HG03196 (cell line): ENCODE measurements around the gene FAM163B.

Experiments
- ATAC-seq: cut with Tn5 transposase; IDR thresholded peaks from one replicate; pipeline ENCODE4 v1.9.1; 2021; ENCODE audit not compliant: unreplicated experiment

FAM163B gene

DNA sequence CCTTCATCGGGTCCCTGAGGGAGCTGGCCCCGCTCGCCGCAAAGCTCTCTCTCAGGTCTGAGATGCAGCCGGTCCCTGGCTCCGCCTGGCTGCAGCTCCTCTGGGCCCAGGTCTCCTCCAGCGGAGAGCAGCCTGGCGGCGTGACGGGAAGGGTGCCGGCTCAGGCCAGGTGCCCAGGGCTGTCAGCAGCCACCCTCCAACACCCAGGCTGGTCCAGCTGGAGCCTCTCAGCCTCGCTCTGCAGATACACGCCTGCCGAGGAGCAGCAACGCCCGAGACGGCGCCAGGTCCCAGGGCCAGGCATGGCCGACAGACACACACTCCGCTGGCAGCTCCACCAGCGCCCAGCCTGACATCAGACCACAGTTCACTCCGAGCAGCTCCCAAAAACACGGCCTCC lies 25.6 kb downstream of the FAM163B start:
- ATAC-seq = no peak

DNA sequence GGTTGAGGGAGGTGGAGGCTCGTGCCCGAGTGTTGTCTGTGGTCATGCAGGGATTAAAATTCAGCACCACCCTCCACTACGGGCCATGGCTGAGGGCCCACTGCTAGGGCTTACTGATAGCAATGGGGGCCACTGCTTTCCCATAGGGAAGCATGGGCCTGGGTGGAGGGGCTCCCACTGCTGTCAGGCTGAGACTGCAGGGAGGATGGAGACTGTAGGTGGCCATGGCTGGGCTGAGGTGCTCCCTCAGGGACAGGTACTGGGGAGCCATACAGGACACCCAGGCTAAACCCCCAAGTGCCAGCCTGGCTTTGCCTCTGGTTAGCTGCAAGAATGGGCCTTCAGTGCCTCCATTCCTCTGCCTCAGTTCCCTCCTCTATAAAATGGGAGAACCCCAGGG lies 26.1 kb downstream of the FAM163B start:
- ATAC-seq = no peak

DNA sequence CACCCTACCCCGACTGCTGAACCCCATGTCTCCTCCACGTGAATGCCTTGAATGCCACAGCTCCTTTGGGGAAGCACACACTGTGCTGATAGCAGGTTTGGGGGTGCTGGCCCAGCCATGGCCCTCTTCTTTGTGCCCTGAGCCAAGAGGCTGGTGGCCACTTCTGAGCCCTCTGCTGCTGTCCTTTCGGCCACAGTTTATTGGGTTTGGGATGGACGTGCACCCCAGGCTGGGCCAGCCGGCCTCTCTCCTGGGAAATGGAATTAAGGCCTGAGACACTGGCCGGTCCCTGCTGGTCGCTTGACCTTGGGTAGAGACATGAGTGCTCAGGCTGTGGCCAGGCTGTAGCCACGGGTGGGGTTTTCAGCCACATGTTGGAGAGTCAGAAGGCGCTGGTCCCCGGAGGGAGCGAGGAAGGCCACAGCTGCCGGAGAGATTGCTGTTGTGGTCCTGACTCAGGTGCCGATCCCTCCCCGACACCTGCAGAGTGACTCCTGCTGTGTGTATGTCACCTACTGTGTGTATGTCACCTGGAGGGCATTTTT lies 26.6 kb downstream of the FAM163B start:
- ATAC-seq = no peak

DNA sequence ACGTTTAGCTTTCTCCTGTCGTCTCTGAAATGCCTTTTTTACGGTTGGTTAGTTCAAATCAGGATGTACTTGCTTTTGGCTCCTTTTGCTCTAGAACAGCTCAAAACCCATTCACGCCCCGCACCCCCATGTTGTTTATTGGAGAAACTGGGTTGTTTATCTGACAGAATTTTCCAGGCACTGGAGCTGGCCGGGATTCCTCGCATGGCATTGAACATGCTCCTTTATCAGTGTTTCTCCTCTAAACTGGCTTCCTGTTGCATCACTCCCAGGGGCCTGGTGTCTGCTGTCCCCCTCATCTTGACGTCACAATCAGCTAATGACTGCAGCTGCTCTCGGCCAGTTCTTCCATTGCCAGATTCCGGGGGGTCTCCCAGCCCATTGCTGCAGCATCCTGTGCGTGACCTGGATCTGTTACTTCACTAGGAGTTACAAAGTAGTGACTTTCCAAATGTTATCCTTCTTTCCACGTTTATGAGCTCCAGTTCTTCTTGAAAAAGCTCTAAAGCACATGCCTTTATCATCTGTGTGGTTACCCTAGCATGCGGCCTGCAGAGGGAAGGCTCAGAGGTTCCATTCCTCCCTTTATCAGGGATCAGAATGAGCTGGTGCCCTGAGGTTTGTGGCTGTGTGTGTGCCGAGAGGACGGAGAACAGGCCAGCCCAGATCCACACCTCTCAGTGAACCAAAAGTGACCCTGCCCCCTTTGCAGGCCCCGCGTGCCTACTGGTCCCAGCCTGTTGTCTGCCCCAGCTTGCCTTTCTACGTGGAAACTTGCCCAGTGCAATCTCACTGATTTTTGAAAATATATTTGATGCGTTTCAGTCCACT lies 27.5 kb downstream of the FAM163B start:
- no peak for ATAC-seq

DNA sequence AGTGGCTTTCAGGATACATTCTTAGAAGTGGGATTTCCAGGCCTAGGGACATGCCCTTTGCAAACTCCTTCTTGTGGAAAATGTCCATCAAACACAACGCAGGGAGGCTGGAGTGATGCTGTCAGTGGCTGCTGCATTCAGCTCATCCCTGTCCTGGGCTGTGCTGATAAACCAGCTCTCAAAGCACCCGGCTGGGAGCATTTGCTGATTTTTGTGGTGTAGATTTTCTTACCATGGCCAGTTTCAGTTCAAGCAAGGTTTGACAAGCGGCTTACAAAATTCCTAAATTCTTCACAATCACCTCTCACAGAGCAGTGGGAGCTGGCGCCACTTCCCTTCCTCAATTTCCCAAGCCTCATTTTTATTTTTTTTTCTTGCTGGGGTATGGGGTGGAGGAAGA lies 28.2 kb downstream of the FAM163B start:
- ATAC-seq = no peak

DNA sequence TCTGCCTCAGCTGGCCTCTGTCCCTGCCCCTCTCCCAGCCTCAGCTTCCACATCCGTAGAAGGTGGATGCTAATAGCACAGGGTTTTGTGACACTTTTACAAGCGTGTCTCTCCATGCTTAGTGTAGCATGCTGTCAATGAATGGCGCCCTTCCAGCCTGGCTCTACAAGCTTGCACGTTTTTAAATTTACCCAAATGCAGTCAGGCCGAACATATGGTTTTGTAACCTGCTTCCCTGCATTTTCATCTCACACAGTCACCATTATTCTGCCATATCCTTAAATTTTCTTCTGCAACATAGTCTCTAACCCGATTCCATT lies 28.8 kb downstream of the FAM163B start:
- no peak for ATAC-seq

GRCh38 chr9:133579601-133580418 lies 29.4 kb downstream of the FAM163B start:
- ATAC-seq = no peak

- ATAC-seq = no peak
Measured at GRCh38 chr9:133578524-133579441, 30.4 kb downstream of the FAM163B start.

- ATAC-seq = no peak
Measured at GRCh38 chr9:133577737-133578112, 31.5 kb downstream of the FAM163B start.

GRCh38 chr9:133576875-133577736 lies 32.1 kb downstream of the FAM163B start:
- no peak for ATAC-seq

DNA sequence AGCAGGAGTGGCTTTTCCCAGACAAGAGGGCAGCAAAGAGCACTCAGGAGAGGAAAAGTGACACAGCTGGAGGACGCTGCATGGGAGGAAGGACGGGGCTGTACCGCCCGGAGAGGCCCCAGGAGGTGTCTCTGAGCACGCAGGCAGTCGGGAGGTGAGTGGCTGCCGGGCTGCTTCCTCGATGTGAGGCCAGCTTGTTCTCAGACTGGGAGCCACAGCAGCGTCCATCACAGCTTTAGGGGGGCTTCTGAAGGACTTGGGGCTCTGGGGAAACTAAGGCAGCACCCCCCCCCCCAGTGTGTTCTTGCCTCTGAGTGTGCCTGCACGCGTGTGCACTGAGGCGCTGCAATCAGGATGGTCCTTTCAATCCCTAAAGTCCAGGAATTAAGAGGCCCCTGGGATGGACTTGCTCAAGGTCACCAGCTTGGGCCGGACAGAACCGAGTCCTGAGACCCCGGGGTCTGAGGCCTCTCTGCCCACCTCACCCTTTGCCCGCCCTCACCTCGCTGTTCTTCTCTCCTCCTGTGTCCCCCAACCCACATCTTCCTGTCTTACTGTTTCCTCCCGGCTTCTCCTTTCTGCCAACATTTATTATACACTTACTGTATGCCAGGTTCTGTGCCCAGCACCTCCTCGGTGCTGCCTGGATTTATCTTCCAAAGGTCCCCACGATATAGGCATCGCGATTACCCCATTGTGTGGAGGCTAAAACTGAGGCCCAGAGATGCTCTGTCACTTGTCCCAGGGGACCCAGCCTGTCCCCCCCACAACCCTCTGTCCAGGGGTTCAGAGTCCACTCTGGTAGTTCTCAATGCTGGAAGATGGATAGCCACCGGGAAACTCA lies 32.9 kb downstream of the FAM163B start:
- ATAC-seq = no peak

- ATAC-seq = no peak
Measured at GRCh38 chr9:133575186-133576030, 33.8 kb downstream of the FAM163B start.

DNA sequence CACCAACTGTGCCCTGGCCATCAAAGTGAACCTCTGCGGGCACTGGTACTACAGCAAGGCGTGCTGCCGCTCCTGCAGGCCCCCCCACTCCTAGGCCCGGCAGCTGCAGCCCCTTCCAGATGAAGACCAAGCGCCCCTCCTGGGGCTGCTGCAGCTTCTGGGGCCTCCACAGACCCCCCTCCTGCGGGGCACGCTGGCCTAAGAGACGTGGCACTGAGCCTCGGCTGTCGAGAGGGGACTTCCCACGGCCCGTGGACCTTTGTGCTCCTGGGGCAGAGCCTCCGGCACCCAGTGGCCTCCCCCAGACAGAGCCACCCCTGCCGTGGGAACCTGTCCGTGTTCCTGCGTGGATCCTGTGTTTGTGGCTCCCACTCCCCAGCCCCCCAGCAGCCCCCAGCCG lies 34.4 kb downstream of the FAM163B start:
- no peak for ATAC-seq

DNA sequence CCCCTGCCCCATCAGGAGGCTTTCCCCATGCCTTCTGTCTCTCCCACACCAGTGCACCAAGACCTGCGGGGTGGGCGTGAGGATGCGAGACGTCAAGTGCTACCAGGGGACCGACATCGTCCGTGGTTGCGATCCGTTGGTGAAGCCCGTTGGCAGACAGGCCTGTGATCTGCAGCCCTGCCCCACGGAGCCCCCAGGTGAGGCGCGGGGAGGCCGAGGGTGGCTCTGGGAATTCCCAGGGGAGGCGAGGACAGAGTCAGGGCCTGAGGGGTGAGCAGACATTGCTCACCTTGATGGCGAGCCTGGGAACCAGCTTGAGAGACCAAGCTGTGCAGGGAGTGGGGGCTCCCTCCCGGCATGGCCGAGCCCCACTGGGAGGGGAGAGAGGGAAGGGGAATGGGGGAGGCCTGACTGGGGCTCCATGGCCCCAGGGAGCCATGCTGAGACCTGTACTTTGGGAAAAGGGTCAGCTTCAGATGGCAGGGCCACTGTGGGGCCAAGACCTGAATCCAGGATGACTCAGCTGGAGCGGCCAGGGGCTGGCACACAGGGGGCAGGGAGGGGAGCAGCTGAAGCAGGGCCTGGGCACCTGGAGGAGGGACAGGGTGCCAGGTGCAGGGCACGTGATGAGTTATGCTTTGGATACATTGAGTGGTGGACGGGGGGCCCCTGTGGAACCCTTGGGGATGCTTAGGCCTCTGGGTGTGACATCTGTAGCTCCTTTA lies 35.2 kb downstream of the FAM163B start:
- no peak for ATAC-seq

DNA sequence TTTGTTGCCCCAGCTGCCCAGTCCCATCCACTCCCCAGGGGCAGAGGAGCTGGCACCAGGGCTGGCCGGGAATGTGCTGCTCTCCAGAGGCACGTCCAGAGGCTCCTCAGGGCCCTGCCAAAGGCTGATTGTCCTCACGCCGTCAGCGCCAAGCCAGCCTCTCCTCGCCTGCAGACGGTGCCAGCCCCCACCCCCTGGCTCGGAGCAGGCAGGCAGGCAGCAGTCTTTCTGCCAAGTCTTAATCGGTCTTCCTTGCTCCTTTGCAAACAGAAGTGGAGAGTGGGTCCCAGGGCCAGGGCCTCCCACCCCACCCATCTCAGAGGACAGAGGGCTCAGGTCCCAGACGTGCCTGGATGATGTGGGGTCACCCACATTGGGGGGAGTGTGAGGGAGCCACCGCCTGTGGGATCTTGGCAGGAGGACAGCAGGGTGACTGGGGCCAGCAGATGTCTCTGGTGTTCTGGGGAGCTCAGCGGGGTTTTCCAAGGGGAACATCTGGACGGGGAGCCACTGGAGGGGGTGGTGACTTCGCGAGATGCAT lies 36.3 kb downstream of the FAM163B start:
- ATAC-seq = no peak

- no peak for ATAC-seq
Measured at GRCh38 chr9:133571896-133572595, 37.1 kb downstream of the FAM163B start.

DNA sequence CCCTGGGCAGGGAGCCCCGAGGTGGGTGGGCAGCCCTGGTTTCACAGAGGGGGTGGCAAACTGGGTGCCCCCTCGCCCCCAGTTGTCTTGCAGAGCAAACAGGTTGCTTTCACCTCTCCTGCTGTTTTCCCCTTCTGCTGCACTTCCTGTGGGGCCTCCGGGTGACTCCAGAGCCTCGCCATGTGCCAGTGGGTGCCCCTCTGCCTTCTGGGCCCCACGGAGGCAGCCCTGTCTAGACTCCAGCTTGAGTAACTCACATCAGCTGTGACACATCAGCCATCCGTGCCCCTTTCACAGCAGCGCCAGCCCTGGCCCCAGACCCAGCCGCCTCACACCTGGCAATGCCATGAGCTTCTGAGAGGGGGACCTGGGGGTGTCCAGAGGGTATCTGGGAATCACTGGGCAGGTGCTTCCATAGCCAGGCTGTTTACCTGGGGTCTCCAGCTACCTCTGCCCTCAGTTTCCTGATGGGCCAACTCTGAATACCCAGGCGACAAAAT lies 37.7 kb downstream of the FAM163B start:
- no peak for ATAC-seq
